GM18499 (cell line): ENCODE results near the gene ZNF526.
A peak's percentile ranks its signal among the peaks of the same experiment; 100 is the strongest.

Experiments
- ATAC-seq: cut with Tn5 transposase; IDR thresholded peaks from one replicate; pipeline ENCODE4 v1.9.1; 2021; ENCODE audit warnings: moderate number of reproducible peaks; ENCODE audit not compliant: insufficient read depth, unreplicated experiment

ZNF526 gene

GRCh38 chr19:42220751-42221097, 612 bp downstream of the ZNF526 start:
- no peak for ATAC-seq

DNA sequence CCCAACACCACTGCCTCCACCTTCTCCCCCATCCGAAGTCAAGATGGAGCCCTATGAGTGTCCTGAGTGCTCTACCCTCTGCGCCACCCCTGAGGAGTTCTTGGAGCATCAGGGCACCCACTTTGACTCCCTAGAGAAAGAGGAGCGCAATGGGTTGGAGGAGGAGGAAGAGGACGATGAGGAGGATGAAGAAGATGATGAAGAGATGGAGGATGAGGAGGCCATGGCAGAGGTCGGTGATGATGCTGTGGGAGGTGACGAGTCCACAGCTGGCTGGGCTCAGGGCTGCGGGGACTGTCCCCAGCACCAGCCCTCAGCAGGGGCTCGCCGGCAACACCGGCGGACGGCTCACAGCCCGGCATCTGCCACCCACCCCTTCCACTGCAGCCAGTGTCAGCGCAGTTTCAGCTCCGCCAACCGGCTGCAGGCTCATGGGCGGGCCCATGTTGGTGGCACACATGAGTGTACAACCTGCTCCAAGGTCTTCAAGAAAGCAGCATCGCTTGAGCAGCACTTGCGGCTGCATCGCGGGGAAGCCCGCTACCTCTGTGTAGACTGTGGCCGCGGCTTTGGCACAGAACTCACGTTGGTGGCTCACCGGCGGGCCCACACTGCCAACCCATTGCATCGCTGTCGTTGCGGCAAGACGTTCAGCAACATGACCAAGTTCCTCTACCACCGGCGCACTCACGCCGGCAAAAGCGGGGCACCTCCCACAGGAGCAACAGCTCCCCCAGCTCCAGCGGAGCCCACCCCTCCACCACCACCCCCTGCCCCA, 5.0 kb downstream of the ZNF526 start:
- ATAC-seq: no peak

DNA sequence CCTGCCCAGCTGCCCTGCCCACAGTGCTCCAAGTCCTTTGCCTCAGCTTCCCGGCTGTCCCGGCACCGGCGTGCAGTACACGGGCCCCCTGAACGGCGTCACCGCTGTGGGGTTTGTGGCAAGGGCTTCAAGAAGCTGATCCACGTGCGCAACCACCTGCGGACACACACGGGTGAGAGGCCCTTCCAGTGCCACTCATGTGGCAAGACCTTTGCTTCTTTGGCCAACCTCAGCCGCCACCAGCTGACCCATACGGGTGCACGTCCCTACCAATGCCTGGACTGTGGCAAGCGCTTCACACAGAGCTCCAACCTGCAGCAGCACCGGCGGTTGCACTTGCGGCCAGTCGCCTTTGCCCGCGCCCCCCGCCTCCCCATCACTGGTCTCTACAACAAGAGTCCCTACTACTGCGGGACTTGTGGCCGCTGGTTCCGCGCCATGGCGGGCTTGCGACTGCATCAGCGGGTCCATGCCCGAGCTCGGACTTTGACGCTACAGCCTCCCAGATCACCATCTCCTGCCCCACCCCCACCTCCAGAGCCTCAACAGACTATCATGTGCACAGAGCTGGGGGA, 5.7 kb downstream of the ZNF526 start:
- ATAC-seq: no peak

DNA sequence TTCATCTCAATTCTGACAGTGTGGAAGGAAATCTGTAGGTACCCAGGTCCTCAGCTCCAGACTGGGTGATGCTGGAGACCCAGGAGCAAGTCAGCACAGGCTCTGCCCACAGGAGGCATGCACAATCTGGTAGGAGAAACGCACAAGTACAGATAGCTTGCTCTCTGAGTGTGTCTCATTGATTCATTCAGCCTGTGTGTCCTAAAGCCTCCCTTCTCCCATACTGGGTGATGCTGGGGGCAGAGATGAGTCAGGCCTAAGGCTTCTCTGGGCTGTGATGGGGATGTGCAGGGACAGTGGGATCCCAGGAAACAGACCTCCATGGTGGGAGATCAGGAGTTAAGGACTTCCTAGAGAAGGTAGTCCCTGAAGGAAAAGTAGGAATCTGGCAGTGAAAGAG, 6.8 kb downstream of the ZNF526 start:
- ATAC-seq: no peak

GRCh38 chr19:42228641-42229040, 8.5 kb downstream of the ZNF526 start:
- no peak for ATAC-seq

GRCh38 chr19:42229301-42229854, 9.3 kb downstream of the ZNF526 start:
- no peak for ATAC-seq

DNA sequence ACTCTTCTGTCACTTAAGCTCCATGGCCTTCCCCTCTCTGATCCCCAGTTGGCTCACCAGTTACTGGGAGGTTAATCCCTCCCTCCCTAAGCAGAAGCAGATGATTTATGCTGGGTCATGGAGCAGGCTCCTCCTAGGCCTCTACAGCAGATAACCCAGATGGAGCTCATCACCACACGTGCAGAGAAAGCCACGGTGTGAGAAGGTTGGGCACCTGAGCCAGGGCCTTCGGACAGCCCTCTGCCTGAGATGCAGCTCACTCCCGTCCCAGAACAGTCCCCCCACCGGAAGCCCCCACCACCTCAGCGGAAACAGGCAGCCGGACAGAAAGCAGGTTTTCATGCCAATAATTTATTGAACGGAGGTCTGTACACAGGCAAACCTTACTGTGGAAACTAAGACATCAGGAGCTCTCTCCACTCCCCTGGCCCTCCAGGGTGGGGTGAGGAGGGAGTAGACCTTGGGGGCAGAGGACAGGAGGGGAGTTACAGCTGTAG, 9.8 kb downstream of the ZNF526 start:
- ATAC-seq: no peak

GRCh38 chr19:42230571-42230970, 10.5 kb downstream of the ZNF526 start:
- no peak for ATAC-seq

DNA sequence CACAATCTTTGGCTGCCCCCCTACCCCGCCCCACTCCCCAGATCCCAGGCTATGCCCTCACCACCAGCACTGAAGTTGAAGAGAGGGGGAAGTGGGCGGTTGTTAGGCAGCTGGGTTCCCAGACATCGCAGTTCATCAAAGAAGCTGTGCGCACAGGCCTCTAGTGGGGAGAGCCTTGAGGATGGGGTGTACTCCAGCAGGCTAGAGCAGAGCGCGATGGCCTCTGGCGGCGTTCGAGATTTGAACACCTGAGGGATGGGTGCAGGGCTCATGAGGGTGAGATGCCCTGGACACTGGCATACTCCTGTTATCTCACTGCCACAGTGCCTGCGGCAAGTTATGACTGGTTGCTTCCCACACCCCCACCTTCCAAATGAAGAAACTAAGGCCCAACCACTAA, 12.3 kb downstream of the ZNF526 start:
- no peak for ATAC-seq

DNA sequence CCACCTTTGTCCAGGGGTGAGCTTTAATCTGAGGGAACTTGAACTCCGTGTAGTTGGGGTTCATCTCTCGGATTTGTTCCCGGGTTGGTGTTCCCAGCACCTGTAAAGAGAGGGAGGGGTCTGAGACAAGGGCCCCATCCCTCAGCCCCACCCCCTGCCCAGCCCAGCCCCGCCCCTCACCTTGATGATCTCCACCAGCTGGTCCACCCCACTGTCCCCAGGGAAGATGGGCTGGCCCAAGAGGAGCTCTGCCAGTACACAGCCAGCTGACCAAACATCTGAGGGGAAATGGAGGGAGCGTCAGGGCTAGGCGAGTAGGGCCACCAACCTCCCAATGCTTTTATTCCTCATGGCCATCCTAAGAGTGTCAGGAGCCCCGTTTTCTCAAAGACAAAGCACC, 13.0 kb downstream of the ZNF526 start:
- no peak for ATAC-seq

DNA sequence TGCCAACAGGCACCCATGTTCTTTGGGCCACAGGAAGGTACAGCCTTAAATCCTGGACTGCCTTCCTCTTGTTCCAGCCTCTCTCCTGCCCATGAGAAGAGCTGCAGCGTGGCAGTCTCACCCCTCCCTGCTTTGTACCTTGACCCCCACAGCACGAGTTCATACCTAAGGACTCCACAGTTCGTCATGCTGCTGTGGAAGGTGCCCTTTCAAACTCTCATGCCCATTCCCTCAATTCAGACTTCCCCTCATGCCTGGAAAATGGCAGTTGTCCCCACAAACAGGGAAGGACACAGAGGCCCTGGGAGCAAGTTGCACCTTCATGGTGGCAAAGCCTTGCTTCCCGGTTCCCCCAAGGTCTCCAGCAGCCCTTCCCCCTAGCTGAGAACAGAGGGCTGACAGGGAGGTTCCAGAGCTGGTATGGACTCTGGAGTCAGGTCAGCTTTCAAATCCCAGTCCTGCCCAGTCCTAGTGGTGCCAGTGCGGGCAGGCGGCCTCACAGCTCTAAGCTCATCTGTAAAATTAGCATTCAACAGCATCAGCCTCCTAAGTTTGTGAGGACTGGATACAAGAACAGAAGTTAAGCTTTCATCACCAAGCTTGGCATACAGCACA, 13.7 kb downstream of the ZNF526 start:
- no peak for ATAC-seq

GRCh38 chr19:42234364-42234763, 14.3 kb downstream of the ZNF526 start:
- no peak for ATAC-seq

DNA sequence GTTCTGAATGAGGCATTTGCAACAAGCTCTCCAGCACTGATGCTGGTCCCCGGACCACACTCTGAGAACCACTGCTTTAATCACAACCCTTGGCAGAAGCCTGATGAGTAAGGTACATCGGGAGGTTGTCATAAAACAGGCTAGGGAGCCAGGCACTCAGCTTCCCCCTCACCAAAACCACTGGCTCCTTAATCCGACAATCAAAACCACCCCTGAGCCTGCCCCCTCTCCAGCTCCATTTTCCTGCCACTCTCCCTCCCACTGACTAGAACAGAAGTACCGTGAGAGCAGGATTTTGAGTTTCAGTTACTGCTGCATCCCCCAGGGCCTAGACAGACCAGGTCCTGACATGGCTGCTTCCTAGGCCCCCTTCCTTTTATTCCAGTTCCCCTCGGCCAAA, 15.1 kb downstream of the ZNF526 start:
- ATAC-seq: no peak

DNA sequence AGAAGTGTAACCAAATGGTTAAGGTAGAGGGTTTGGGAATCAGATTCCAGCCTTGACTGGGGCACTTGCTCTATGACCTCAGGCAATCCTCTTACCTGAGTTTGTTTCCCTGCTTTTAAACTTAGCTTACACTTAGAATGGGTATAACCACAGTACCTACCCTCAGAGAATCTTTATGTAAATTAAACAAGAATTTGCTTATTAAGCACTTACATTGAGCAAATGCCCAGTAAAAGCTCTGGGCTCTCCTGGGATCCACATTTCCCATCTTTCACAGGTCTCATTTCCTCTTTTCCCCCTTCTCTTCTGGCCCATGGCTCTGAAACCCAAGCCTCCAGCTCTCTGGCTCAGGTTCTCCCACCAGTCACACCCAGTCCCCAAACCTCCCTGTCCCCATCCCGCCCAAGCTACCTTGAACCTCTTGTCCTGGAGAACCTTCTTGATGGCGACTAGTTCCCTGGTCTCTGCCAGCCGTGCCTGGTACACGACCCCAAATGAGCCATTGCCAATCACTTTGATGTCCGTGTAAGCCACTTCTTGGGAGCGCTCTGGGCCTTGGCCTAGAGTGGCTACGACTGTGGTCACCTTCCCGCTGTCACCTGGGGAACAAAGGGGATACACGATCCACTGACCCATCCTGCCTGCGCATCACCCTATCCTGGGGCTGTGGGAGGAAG, 19.6 kb downstream of the ZNF526 start:
- no peak for ATAC-seq

DNA sequence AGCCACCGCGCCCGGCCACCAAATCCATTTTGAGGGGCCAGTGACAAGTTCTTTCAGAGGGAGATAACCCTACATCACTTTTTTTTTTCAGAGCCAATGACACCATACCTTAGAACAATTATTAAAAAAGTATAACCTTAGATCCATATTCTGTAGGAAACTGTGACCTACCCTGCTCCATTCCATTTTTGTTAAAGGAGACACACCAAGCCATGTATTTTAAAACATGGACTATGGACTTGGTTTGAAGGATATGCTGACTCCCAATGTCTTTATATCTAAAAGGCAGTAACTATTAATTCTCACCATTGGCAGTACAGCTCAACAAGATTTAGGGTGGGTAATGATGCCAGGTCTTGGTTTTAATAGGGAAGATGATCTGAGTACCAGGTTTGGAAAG, 21.2 kb downstream of the ZNF526 start:
- ATAC-seq: no peak

DNA sequence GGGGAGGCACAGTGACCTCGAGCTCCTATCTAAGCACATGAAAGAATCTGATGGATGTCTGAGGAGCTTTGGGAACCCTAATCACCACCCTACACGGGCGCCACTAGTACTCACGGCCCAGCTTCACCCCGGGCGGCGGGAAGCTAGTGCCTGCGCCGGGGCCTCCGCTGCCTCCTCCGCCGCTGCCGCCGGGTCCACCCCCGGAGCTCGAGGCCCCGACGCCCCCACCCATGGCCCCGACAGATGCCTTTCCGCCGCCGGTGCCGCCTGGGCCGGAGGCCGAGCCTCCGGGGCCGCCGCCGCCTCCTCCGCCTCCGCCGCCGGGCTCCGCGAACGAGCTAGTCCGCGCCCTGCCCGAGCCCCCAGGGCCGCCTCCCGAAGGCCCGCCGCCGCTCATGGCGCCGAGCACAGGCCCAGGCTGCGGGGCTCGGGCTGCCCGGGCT, 22.0 kb downstream of the ZNF526 start:
- ATAC-seq: no peak

DNA sequence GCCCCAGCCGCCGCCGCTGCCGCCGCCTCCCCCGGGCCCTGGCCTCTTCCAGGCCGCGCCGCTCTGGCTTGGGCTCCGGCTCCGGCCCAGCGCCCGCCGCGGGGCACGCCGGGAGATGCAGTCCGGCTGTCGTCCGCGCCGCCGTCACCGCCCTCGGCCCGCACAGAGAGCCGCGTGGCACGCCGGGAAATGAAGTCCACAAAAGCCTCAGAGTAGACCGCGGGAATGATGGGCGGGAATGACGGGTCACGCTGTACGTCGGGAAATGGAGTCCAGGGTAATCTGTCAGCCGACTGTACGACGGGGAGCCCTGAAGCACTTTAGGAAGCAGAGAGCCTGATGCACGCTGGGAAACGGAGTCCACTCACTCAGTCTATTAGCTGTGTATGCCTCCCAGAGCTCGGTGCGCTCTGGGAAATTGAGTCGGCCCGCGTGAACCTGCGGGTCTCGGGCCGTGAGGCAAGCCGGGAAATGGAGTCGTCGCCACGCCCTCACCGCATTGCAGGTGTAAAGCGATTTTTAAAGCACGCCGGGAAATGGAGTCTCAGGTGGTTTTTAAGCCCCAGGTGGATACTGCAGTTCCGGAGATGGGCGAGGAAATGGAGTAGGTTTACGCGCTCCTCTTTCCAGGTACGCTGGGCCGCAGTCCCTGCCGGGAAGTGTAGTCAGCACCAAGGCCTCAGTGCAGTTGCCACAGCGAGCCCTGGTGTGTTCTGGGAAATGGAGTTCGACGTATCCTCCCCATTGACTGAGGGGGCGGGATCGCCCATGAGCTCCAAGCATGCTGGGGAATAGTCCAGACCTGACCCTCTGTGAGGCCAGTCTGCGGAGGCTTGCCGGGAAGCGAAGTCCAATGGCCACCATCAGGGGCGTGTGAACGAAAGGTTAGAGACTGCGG, 22.6 kb downstream of the ZNF526 start, which contains the start of gene GSK3A:
Gene GSK3A (minus strand): TSS at position 91 of the 898 bp plus-strand sequence. CDS start 137 bp downstream, outside the sequence.
- peak; percentile 39 for ATAC-seq

DNA sequence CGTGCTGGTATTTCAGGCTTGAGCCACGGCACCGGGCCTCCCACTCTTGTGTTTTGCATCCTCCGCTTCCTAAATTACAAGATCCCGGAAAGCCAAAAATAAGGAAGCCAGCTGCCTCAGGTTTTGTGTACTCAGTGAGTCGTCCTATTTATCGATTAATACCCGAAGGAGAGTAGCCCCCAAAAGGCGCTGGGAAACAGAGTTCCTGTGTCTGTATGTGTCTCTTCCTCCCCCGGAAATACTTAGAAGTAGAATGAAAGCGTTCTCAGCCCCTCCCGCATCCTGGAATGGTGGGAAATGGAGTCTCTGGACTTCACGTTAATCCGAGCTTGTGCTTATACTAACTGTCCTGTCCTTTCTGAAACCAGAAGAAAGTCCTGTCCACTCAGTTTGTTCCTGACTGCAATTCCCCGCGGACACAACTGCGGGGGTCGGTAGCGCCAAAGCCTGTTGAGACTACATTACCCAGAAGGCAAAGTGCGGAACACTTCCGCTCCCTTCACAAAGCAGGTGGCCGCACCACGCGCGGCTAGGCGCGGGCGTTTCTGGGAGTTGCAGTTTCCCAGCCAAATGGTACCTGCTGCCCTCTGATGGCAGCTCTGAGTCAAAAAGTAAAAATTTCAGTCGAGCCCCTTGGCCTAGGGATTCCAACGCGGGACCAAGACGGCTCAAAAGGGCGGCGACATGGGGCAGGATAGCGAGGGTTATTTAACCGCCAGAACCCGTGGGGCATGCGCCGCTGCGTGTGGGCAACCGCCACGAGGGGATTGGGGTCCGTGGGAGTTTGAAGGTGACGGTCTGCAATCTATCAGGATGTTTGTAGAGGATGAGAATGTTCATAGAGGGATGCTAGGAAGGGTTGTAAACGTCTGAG, 24.5 kb downstream of the ZNF526 start:
- peak; percentile 30 for ATAC-seq

DNA sequence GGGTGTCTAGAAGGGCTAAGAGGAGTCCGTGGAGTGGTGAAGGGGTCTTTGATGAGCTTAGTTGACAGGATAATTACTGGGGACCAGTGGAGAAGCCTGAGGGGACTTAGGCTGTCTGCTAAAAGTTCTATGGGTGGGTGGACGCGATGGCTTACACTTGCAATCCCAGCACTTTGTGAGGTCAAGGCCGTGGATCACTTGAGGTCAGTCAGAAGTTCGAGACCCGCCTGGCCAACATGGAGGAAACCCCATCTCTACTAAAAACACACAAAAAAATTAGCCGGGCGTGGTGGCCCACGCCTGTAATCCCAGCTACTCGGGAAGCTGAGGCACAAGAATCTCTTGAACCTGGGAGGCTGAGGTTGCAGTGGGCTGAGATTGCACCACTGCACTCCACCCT, 25.1 kb downstream of the ZNF526 start:
- ATAC-seq: no peak
